ENCODE results near the gene B4GALNT3. TPM values are rescaled to one million over a fixed set of nuclear protein-coding genes. Genes with fewer than 3 reads are reported as not detected.

Gene B4GALNT3
- total RNA-seq, 1 experiment from 2014 or later: 23.3 TPM

- Histone ChIP-seq H3K27ac (ENCODE audit: insufficient read length, low read depth, low read length) (no peak overlapping the region), H3T11ph (ENCODE audit: low read length) (no peak overlapping the region), H4K20me1 (ENCODE audit: control insufficient read depth, insufficient read depth, insufficient read length) (no peaks in the 10 kb centered on the region), H3K79me2 (ENCODE audit: insufficient read depth, low read length) (no peaks in the 10 kb centered on the region), H4K91ac (ENCODE audit: insufficient read length, low read depth, low read length) (no peak overlapping the region), H4K5ac (ENCODE audit: insufficient read length, low read depth, low read length) (no peak overlapping the region), H3K9me3 (ENCODE audit: control insufficient read depth, low read depth, low read length) (no peaks in the 10 kb centered on the region), H3K14ac (ENCODE audit: insufficient read depth, low read length) (no peak overlapping the region), H3K4me2 (ENCODE audit: insufficient read depth, insufficient read length, low read length) (no peak overlapping the region), H3K4me1 (ENCODE audit: insufficient read depth, low read length) (no peaks in the 10 kb centered on the region), H3K27me3 (ENCODE audit: insufficient read depth, low read length) (no peaks in the 10 kb centered on the region), H3K23ac (ENCODE audit: insufficient read length, low read depth, low read length) (no peak overlapping the region), H3K56ac (ENCODE audit: insufficient read length, low read depth, low read length) (no peak overlapping the region), H2AFZ (ENCODE audit: low read length) (no peak overlapping the region), H3K23me2 (ENCODE audit: insufficient read length, low read depth, low read length, poor library complexity, severe bottlenecking) (no peaks in the 10 kb centered on the region), H3K18ac (ENCODE audit: insufficient read length, low read depth, low read length) (no peak overlapping the region), H2BK20ac (ENCODE audit: low read depth, low read length, poor library complexity, severe bottlenecking) (no peak overlapping the region), H2BK5ac (ENCODE audit: insufficient read length, low read length) (no peak overlapping the region), H2BK15ac (ENCODE audit: low read depth, low read length) (no peak overlapping the region), H3K4ac (ENCODE audit: low read depth, low read length) (no peak overlapping the region), H2BK12ac (ENCODE audit: insufficient read length, low read depth, low read length) (no peak overlapping the region), H3K79me1 (ENCODE audit: insufficient read depth, low read depth, low read length, poor library complexity, severe bottlenecking) (no peaks in the 10 kb centered on the region), H2AK5ac (ENCODE audit: insufficient read length, low read length) (no peak overlapping the region), H4K8ac (replicated peaks; ENCODE audit: insufficient read length, low read depth, low read length) (no peak overlapping the region), H2BK120ac (ENCODE audit: low read depth, low read length, poor library complexity, severe bottlenecking) (no peak overlapping the region), H3K9ac (ENCODE audit: extremely low read depth, insufficient read length, low read length) (no peak overlapping the region)
- H3K27me3 Mint-ChIP-seq (ENCODE audit: low read depth): peaks cover 9% of the 10 kb centered on the region
- no CpG with 5 or more reads among the region's 14 CpGs for WGBS (ENCODE audit: extremely low coverage, insufficient read length, low lambda C conversion rate)
- no peak overlapping the region; a peak in 1 of 7 replicates for H3K27ac Mint-ChIP-seq
- H3K4me3 Mint-ChIP-seq: no peak overlapping the region
- H3K9me3 Mint-ChIP-seq: no peaks in the 10 kb centered on the region; a peak in 3 of 5 replicates
- TF ChIP-seq, protein P1, sequence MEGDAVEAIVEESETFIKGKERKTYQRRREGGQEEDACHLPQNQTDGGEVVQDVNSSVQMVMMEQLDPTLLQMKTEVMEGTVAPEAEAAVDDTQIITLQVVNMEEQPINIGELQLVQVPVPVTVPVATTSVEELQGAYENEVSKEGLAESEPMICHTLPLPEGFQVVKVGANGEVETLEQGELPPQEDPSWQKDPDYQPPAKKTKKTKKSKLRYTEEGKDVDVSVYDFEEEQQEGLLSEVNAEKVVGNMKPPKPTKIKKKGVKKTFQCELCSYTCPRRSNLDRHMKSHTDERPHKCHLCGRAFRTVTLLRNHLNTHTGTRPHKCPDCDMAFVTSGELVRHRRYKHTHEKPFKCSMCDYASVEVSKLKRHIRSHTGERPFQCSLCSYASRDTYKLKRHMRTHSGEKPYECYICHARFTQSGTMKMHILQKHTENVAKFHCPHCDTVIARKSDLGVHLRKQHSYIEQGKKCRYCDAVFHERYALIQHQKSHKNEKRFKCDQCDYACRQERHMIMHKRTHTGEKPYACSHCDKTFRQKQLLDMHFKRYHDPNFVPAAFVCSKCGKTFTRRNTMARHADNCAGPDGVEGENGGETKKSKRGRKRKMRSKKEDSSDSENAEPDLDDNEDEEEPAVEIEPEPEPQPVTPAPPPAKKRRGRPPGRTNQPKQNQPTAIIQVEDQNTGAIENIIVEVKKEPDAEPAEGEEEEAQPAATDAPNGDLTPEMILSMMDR (conservative IDR thresholded peaks at IDR 0.05): no peak
- H3K36me3 Mint-ChIP-seq (ENCODE audit: insufficient read depth in 1 of 3, low read depth in 3 of 3): no peaks in the 10 kb centered on the region
- DNase-seq: no peak
- 0 out of 4 replicates have a peak, but pooled peaks cover 0 to 4% of the 10 kb centered on the region in 2 experiments for H3K4me1 Mint-ChIP-seq
Measured at GRCh38 chr12:590206-590750, 130.5 kb downstream of the B4GALNT3 start.

Measured in H9 (cell line).